GM21526 (cell line): ENCODE results near the gene RALY.
"Not testable (repeated sequence)": the region's sequence is repeated elsewhere in the genome, so short reads cannot be mapped to it uniquely, and the experiment has no call there.

Source experiments
- ATAC-seq: cut with Tn5 transposase; IDR thresholded peaks from one replicate; pipeline ENCODE4 v1.9.1; 2021; ENCODE audit warnings: moderate library complexity; ENCODE audit not compliant: unreplicated experiment, low FRiP score

The RALY gene

GRCh38 chr20:34014878-34015277 is 21.2 kb downstream of the RALY start:
- no peak for ATAC-seq

GRCh38 chr20:34015401-34016335 is 22.0 kb downstream of the RALY start:
- ATAC-seq = no peak

GRCh38 chr20:34016736-34017135 is 23.0 kb downstream of the RALY start:
- no peak for ATAC-seq

DNA sequence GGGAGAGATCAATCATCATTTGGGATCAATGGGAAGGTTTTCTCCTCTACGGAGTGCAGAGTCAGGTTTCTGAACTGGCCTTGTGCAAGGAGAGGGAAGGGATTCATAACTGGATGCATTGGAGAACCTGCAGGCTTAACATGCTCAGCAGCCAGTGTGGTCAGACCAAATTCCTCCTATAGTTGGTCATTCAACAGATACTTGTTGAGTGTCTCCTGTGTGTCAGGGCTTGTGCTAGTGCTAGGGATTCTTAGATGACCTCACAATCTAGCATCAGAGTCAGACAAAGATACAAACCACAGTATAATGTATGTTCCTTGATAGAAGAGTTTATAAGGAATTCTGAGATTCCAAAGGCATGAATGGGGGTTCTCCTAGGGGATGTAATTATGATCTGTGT is 23.9 kb downstream of the RALY start:
- no peak for ATAC-seq

DNA sequence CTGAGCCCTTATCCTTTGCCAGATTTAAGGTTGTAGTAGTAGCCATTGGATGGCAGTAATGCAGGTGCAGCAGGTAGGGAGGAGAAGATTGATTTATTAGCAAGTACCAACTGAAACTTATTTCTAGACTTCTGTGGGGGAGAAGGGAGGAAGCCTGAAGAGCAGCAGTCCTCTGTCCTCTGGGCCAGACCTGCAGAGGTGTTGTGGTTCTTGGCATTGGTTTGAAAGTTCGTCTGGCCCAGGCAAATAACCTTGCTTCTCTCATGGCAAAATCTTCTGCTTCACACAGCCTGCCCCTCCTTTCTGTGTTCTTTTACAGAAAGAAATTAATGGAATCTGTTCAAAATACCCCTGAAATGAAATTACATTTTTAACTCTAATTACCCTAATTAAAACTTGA is 24.5 kb downstream of the RALY start:
- no peak for ATAC-seq

- ATAC-seq = no peak
Measured at GRCh38 chr20:34022151-34022838, 28.6 kb downstream of the RALY start.

GRCh38 chr20:34022839-34023234 is 29.1 kb downstream of the RALY start:
- no peak for ATAC-seq

DNA sequence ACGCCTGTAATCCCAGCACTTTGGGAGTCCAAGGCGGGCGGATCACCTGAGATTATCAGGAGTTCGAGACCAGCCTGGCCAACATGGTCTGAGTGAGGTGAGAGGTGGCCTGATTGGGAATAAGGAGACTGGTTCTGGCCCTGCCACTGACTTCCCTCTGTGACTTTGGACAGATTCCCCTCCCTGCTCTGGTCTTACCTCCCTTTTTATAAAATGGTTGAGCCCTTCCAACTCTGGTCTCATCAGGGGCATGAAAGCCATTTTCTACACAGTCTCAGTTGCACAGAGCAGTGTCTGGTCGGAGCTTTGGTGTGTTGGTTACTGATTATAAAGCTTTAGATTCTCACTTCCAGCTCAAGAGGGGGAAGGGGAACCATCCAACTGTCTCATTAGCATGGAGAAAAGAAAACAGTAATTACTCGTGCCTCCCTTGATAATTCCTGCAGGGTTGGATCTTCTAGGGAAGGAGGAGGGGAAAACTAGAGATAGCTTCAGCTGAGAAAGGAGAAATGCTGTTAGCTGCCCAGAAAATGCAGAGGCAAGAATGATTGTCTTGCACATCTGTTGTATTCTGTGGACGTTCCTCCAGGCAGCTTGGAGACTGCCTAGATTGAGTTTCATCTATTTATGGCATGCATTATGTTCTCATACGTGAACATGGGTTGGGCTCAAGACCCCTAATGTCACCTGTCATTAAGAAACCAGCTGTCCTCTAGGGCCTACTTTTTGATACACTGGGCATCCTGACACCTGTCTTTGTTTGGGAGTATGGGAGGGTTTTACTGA is 30.4 kb downstream of the RALY start:
- ATAC-seq = no peak

GRCh38 chr20:34024723-34025351 is 31.1 kb downstream of the RALY start:
- no peak for ATAC-seq

DNA sequence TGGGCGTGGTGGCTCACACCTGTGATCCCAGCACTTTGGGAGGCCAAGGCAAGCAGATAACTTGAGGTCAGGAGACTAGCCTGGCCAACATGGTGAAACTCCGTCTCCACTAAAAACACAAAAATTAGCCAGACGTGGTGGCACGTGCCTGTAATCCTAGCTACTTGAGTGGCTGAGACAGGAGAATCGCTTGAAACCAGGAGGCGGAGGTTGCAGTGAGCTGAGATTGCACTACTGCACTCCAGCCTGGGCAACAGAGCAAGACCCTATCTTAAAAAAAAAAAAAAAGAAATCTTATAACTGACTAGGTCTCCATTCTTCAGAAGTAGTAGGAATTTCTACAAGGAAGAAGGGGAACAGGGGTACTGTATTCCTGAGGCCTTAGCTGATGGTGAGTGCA is 34.3 kb downstream of the RALY start:
- ATAC-seq = not testable (repeated sequence)

GRCh38 chr20:34029415-34029814 is 35.7 kb downstream of the RALY start:
- no peak for ATAC-seq

DNA sequence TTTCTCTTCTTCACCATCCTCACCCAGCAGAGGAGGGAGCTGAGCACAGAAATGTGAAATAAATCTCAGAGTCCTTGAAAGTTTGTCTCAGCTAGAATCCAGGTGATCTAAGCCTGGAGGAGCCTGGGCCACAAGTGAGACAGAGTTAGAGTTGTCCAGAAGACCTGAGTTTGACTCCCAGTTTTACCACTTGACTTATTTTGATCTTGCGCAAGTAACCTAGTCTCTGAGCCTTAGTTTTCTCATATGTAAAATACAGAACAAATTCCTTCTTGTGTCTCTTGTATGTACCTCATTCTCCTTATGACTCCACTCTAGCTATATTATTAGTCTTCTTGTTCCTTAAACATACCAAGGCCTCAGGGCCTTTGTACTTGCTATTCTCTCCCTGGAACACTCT is 36.7 kb downstream of the RALY start:
- ATAC-seq = no peak

DNA sequence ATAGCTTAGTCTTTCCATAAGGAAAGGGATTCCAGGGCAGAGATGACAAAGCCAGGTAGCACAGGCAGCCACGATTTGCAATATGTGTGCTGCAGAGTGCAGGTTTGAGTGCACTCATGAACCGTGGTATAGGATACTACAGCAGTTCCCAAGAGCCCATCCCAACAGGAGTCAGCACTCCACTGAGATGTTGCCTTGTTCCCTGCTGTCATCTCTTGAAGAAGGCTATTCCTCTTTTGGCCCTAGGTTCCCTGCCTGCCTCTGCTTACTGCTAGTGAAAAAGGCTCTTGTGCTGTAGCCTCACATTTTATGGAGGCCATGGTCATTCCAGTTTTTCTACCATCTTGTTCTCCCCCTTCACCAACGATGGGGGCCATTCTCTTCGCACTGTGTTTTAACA is 40.2 kb downstream of the RALY start:
- no peak for ATAC-seq

DNA sequence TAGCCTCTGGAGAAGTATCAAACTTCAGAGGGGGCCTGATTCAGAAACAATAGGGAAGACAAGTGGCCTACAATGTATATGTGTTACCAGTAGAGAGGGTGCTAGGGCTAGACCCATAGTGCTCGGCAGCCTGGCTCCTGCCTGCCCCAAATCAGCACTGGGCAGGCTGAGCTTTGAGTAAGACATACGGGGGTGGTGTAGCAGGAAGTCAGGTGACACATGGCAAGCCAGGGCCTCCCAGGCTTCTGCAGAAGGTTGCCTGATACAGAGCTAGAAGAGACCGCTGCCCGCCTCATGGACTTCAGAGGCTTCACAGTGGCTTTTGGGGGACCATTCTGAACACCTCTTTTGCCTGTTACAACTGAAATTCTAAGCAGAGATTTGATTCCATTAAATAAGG is 43.4 kb downstream of the RALY start:
- no peak for ATAC-seq

DNA sequence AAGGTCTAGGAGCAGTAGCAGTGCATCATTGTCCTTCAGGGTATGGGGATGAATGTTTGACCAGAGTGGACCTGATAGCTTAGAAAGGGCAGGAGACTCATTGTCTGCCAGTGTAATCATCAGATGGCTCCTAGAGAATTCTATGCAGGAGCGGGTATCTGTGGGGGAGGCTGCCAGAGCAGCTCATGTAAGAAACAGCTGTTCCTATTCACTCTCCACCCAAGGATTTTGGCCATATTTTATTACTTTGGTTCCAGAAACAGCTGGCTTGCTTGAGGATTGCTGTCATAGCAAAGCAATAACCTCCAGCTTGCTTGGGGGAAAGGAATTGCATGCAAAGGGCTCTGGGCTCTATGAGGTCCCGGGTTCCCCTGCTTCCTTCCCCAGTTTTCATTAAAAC is 44.1 kb downstream of the RALY start:
- ATAC-seq = no peak

GRCh38 chr20:34040300-34040995 is 46.7 kb downstream of the RALY start:
- ATAC-seq = no peak

DNA sequence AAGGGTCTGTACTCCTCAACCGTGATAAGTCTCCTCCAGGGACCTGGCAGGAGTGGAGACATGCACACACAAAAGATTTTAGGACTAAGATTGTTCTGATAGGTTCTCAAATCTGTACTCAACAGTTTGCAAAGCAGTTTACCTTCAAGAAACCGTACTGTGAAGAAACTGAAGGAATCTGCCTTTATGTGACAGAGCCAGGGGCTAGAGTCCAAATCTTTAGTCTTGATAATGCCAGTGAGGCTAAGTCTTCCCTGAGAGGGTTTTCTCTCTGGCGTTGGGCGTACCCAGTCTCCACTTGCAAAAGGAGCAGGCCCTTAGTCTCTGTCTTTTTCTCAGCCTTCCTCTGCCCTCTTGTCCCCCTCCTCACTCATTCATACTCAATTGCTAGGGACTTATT is 47.5 kb downstream of the RALY start:
- ATAC-seq = no peak

DNA sequence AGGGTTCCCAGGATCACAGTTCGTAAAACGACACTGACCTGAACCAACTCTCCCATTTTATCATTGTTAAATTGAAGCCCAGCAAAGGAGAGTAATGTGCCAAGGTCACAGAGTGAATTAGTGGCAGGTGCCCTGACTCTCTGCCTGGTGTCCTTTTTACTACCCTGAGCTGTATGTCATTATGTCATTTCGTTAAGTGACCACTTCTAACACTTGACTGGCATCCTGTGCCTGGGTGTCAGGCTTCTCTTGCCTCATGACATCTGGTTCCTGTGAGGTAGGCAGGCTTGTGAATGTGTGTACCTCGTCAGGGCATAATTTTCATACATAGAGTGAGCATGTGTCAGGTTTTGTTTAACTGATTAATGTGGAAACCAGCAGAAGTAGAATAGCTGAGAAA is 48.6 kb downstream of the RALY start:
- no peak for ATAC-seq

- ATAC-seq = no peak
Measured at GRCh38 chr20:34043025-34043424, 49.3 kb downstream of the RALY start.

GRCh38 chr20:34045294-34045693 is 51.6 kb downstream of the RALY start:
- no peak for ATAC-seq
